Activated CD4-positive, alpha-beta T cell treated with anti-CD3 and anti-CD28 coated beads for 1 hour (primary cell): ENCODE data around the gene PDCL3.

Experiments used
- DNase-seq: peaks from one replicate; pipeline ENCODE4 v3.0.0-alpha.2; 2020

PDCL3 gene

DNA sequence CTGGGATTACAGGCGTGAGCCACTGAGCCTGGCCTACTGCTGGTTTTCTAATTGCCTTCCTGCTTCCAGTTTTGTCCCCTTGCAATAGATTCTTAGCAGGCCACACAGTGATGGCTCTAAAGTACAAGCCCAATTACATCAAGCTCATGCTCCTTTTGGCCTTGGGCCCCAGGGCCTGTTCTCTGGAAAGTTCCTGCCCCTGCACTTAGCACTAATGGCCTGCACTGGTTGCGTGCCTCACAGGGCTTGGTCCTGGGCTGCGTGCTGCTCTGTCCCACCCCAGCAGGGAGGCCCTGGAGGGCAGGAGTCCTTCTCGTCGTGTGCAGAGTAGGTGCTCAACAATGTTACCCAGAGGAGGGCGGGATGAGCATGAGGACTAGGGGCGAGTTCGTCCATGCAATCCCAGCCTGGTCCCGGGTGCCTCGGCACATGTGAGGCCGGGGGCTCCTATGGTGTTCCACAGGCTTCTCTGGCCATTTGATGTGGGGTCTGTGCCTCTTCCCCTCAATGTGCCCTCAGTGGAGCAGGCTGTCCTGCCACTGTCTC lies 51.7 kb downstream of the PDCL3 start:
- no peak for DNase-seq

DNA sequence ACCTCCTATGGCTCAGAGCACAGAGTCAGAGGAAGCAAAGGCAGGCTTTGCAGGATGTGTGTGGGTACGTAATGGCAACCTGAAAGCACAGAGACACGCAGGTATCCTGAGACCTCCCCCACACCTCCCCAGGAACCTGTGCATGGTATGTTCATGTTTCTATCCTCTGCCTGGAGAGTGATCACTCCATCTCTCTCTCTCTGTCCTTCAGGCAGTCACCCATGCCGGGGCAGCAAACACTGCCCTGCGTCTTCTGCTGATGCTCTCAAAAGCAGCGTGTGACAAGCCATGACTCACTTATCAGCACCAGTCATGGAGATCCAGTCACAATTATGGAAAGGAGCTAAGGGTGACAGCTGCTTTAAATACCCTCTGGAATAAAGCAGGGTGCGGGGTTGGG lies 52.7 kb downstream of the PDCL3 start:
- no peak for DNase-seq

DNA sequence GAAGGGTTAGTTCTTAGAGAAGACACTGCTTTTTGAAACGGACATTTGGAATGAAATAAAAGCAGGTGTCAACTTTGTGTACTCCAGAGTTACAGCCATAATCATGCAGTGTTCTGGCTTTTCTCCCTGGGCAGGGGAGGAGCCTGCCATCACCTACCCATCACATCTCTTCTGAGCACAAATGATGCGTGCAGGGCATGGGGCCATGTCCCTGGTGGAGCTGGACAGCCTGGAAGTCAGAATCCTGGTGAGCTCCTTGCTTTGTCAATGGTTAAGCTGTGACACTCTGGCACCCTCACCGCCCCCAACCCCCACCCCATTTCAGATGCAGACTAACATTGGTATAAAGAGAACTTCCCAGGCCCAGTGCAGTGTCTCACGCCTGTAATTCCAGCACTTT lies 53.1 kb downstream of the PDCL3 start:
- DNase-seq = no peak

DNA sequence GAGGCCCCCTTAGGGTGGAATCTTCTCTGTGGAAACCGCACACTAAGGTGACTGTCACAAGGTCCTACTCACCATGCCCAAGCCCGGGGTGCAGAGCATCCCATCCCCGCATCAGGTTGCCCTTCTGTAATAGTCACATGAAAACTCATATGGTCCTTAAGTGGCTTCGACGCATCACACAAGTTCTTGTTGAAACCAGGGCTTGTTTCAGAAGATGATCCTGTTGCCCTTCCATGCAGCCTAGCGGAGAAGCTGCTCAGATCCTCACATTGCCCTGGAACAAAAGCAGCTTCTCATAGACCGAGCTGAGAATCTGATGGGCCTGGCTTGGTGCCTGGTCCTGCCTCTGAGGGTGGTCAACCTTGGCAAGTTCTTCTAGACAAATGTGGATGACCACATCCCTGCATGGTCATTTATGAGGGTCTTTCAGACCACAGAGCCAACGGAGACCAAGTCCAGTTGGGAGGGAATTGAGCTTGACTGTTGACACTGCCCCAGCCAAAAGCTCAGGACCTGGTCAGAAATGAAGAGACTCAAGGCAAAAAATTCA lies 54.1 kb downstream of the PDCL3 start:
- DNase-seq = no peak

DNA sequence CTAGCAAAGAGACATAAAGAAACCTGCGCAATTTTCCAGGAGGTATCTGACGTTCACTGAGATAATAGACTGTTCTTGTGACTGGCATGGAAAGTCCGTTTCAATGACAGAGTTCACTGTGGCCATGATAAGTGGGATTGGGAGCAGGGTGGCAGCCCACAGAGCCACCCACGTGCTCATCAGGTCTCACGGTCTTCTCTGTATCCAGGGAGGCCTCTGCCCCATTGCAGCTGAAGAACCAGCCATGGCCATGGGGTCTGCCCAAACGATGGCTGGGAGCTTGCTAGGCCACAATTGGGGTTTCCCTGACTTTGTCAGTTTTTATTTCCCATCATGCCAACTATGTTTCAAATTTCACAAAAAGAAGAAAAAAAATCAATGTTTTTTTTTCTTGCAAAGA lies 57.2 kb downstream of the PDCL3 start:
- DNase-seq = no peak

DNA sequence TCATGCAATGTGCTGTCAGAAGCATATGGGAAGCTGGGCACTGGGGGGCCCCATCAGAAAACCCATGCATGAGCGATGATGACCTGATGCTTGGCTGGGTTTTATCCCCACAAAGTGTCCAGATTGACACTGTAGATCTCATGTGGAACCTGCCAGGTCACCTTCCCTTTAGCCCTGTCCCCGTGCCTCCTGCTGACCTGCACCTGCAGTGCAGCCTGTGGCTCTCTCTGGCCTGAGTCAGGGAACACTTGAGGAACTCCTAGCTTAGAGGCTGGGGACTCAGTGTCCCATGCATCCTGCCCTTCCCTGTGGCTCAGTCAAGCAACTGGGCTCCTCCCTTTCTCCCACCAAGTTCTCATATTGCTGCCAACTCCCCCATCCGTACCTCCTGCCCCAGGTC lies 57.7 kb downstream of the PDCL3 start:
- DNase-seq = no peak

DNA sequence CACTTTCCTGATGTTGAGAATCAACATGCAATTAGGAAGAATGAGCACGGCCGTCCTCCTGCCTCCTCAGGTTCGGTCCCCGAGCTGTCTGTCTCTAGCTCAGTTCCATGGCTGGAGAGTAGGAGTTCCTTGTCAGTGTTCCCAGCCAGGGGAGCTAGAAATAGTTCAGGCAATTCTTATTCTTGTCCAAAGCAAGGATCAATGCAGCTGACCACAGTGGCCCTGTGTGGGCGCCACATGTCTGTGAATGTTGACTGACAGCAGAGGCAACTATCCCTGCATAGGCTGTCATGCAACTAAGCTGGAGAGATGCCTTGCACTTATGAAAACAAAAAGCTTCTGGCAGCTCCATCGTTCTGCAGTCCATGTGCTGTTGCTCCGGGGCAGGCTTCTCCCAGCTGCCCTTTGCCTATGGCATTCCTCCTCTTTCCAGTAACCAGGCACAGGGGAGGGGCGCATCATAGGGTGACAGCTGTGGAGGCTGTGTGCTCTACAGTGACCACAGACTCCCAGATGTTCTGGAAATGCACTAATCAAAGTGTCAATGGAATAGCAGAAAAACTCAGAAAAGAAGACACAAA lies 58.7 kb downstream of the PDCL3 start:
- DNase-seq = no peak

DNA sequence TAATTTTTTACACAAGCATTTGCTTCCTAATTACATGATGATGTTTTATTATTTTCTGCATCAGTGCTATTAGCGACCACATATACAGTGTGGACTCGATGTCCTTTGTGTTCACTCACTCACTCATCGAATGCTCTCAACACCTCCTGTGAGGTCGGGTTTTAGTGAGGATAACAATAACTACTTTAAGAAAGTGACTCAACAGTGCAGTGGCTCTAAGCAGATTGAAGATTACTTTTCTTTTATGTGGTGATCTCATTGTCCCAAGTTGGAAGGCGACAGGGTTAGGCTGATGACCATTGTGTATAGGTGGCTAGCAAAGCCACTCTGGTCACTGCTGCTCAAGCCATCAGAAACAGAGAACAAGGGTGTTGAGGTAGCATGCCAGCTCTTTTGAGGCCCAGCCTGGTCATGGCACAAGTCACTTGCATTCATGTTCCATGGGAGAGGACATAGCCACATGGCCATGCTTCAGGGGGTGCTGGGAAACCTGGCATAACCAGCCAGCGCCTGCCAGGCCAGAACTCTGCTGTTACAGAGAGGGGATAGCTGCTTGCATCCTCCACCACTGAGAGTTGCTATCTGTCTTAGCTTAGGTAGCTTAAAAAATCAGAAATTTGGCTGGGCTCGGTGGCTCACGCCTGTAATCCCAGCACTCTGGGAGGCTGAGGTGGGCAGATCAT lies 60.4 kb downstream of the PDCL3 start:
- no peak for DNase-seq

DNA sequence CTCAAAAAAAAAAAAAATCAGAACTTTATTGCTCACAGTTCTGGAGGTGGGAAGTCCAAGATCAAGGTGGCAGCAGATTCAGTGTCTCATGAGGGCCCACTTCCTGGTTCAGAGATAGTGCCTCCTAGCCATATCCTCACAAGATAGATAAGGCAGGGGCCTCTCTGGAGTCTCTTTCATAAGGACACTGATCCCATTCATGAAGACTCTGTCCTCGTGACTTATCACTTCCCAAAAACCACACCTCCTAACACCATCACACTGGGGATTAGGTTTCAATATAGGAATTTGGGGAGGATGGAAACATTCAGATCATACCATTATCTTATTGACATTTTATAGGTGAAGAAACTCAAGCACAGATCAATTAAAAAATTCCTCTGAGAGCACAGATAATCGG lies 61.1 kb downstream of the PDCL3 start:
- DNase-seq = no peak

DNA sequence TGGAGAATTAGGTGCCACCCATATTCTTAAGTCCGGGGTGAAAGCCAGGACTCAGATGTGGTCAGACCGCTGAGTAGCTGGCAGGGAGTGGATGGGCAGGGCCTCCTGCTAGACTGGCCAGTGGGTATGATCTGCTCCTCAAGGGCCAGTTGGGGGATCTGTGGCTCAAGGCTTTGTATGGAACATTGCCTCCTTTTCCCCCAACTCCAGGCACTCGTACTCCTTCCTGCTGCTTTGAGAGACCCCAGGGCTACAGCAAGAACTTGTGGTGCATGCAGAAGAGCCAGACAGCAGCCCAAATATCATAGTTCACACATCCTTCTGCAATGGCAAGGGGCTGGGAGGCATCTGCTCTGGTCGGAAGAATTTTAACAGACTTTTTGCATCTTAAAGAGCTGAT lies 61.7 kb downstream of the PDCL3 start:
- DNase-seq = no peak

DNA sequence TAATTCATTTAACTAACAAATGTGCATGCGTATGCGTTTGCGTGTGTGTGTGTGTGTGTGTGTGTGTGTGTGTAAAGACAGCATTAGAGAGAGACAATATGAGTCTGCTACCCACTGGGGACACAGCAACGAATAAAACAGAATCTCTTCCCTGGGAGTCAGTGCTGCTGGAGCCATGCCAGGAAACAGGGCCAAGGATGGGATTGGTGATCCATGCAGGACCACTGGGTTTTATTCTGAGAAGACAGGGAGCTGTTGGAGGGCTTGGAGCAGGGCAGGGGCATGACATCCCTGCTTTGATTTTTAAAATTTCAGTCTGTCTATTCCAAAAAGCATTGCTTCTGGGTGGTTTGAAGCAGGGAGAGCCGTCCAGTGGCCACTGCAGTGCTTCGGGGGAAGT lies 62.9 kb downstream of the PDCL3 start:
- no peak for DNase-seq
